ENCODE results near the gene CYP21A2.
A peak's percentile ranks its signal among the peaks of the same experiment; 100 is the strongest.

Gene CYP21A2

GRCh38 chr6:32083812-32084768, 45.9 kb downstream of the CYP21A2 start:
- no peak for DNase-seq (ENCODE audit: low read depth in 2 of 2)

- no peak for DNase-seq (ENCODE audit: low read depth in 2 of 2)
Measured at GRCh38 chr6:32084780-32085179, 46.6 kb downstream of the CYP21A2 start.

- no peak for DNase-seq (ENCODE audit: low read depth in 2 of 2)
Measured at GRCh38 chr6:32085759-32086459, 47.7 kb downstream of the CYP21A2 start.

GRCh38 chr6:32086661-32087573, 48.7 kb downstream of the CYP21A2 start:
- no peak for DNase-seq (ENCODE audit: low read depth in 2 of 2)

GRCh38 chr6:32087574-32088486, 49.6 kb downstream of the CYP21A2 start:
- DNase-seq (ENCODE audit: low read depth in 2 of 2) = peak; percentile 42 to 57

- DNase-seq (ENCODE audit: low read depth in 2 of 2) = no peak
Measured at GRCh38 chr6:32088487-32089049, 50.4 kb downstream of the CYP21A2 start.

GRCh38 chr6:32089082-32089828, 51.0 kb downstream of the CYP21A2 start:
- DNase-seq (ENCODE audit: low read depth in 2 of 2) = no peak
